HepG2 (cell line): ENCODE data around the gene HIRA. TPM values are rescaled to one million over a fixed set of nuclear protein-coding genes. Genes with fewer than 3 reads are reported as not detected.

ENCODE experiments used
- AHR ChIP-seq: IDR thresholded peaks from 2 replicates; pipeline ENCODE4 v1.6.1; 2018; ENCODE audit warnings: missing genetic modification reagents, missing compliant biosample characterization
- CBX2 ChIP-seq, 2 experiments: fragments of 200-600 bp in 1 of 2; sonication (generic); formaldehyde crosslinking in 1 of 2; IDR thresholded peaks; 2 replicates each; pipeline versions ENCODE4 v1.7.0 to v1.8.1; 2018 to 2022; ENCODE audit warnings: low read depth in 2 of 2, low read length in 1 of 2, mild to moderate bottlenecking in 1 of 2, missing genetic modification reagents in 1 of 2
- HDAC1 ChIP-seq: sonication (generic); formaldehyde crosslinking; IDR thresholded peaks from 2 replicates; pipeline ENCODE4 v1.5.1; 2020; ENCODE audit warnings: mild to moderate bottlenecking, missing genetic modification reagents
- HNRNPH1 ChIP-seq: fragments of 200-400 bp; formaldehyde crosslinking; optimal IDR thresholded peaks from 2 replicates; pipeline ENCODE3; 2017; ENCODE audit warnings: mild to moderate bottlenecking, low read depth, low read length
- ISL2 ChIP-seq: sonication (generic); formaldehyde crosslinking; IDR thresholded peaks from 2 replicates; pipeline ENCODE4 v1.5.0; 2020; ENCODE audit warnings: missing genetic modification reagents
- NFE2L2 ChIP-seq: fragments of 150-350 bp; IDR thresholded peaks from 2 replicates; pipeline ENCODE4 v1.6.1; 2014; ENCODE audit warnings: low read length
- PAX8 ChIP-seq: sonication (generic); formaldehyde crosslinking; IDR thresholded peaks from 2 replicates; pipeline ENCODE4 v1.8.0; 2022; ENCODE audit warnings: mild to moderate bottlenecking, missing genetic modification reagents, borderline replicate concordance
- POLR2AphosphoS2 ChIP-seq: IDR thresholded peaks from 2 replicates; pipeline ENCODE4 v1.6.1; 2011; ENCODE audit warnings: low read depth, low read length, improper control_type of control experiment
- PPARG ChIP-seq: conservative IDR thresholded peaks from 2 replicates; pipeline ENCODE4 v1.6.1; 2016; ENCODE audit warnings: missing biosample characterization, missing genetic modification reagents
- TBX3 ChIP-seq: fragments of 450-650 bp; IDR thresholded peaks from 2 replicates; pipeline ENCODE4 v1.6.1; 2017; ENCODE audit warnings: antibody characterized with exemption, mild to moderate bottlenecking, inconsistent platforms, borderline replicate concordance
- TGIF2 ChIP-seq: IDR thresholded peaks from 2 replicates; pipeline ENCODE4 v1.6.1; 2016; ENCODE audit warnings: control low read depth, missing compliant biosample characterization
- THAP11 ChIP-seq: IDR thresholded peaks from 2 replicates; pipeline ENCODE4 v1.6.1; 2016; ENCODE audit warnings: missing biosample characterization, missing genetic modification reagents
- THYN1 ChIP-seq: sonication (generic); formaldehyde crosslinking; IDR thresholded peaks from 2 replicates; pipeline ENCODE4 v1.8.1; 2023; ENCODE audit warnings: low read depth, mild to moderate bottlenecking, moderate library complexity, missing genetic modification reagents, borderline replicate concordance
- TOPORS ChIP-seq: sonication (generic); formaldehyde crosslinking; IDR thresholded peaks from 2 replicates; pipeline ENCODE4 v1.8.0; 2023; ENCODE audit warnings: mild to moderate bottlenecking, missing genetic modification reagents
- ZFP36L2 ChIP-seq: sonication (generic); formaldehyde crosslinking; IDR thresholded peaks from 2 replicates; pipeline ENCODE4 v1.4.0; 2020; ENCODE audit warnings: missing genetic modification reagents
- ZKSCAN5 ChIP-seq: sonication (generic); formaldehyde crosslinking; IDR thresholded peaks from 2 replicates; pipeline ENCODE4 v1.5.1; 2020; ENCODE audit warnings: mild to moderate bottlenecking, missing genetic modification reagents
- ZMYM3 ChIP-seq: sonication (generic); formaldehyde crosslinking; IDR thresholded peaks from 2 replicates; pipeline ENCODE4 v1.5.1; 2020; ENCODE audit warnings: mild to moderate bottlenecking, missing genetic modification reagents
- ZNF251 ChIP-seq: sonication (generic); formaldehyde crosslinking; IDR thresholded peaks from 2 replicates; pipeline ENCODE4 v1.9.0; 2021; ENCODE audit warnings: mild to moderate bottlenecking, missing genetic modification reagents
- ZNF484 ChIP-seq: sonication (generic); formaldehyde crosslinking; IDR thresholded peaks from 2 replicates; pipeline ENCODE4 v1.5.1; 2020; ENCODE audit warnings: mild to moderate bottlenecking, low read depth, missing genetic modification reagents, borderline replicate concordance
- ZNF781 ChIP-seq: sonication (generic); formaldehyde crosslinking; IDR thresholded peaks from 2 replicates; pipeline ENCODE4 v1.5.1; 2020; ENCODE audit warnings: borderline replicate concordance, mild to moderate bottlenecking, missing genetic modification reagents; ENCODE audit errors: not compliant biosample characterization
- ZNF839 ChIP-seq: sonication (generic); formaldehyde crosslinking; IDR thresholded peaks from 2 replicates; pipeline ENCODE4 v1.4.0; 2020; ENCODE audit warnings: missing genetic modification reagents, mild to moderate bottlenecking, borderline replicate concordance
- ZUFSP ChIP-seq: sonication (generic); formaldehyde crosslinking; IDR thresholded peaks from 2 replicates; pipeline ENCODE4 v1.9.0; 2021; ENCODE audit warnings: missing genetic modification reagents, mild to moderate bottlenecking, borderline replicate concordance
- polyA plus RNA-seq, 8 experiments: library from polyadenylated mRNA; depleted of rRNA in 3 of 8; stranded (reverse) in 7 of 8; unstranded in 1 of 8; fragments of >200 nt; fragmentation: Illumina TruSeq in 4 of 8; extraction: Trizol in 4 of 8; gene quantifications; 2 replicates each; pipeline versions ENCODE4 v1.2.1 to v1.2.3, GENCODE V29; 2011 to 2016; ENCODE audit warnings: low read depth in 4 of 8, missing spikeins in 1 of 8, mixed read lengths in 1 of 8; ENCODE audit not compliant: insufficient read depth in 1 of 8
- total RNA-seq, 5 experiments: library from RNA; depleted of rRNA; stranded (reverse); fragments of >200 nt; fragmentation: Illumina TruSeq; extraction: Trizol; gene quantifications; 2 replicates each; pipeline ENCODE4 v1.2.3, GENCODE V29; 2016; ENCODE audit warnings: low read depth in 1 of 5
- TF ChIP-seq, protein P1 (sequence below): sonication (generic); formaldehyde crosslinking; IDR thresholded peaks from 2 replicates; pipeline ENCODE4 v1.4.0; 2020; ENCODE audit warnings: missing genetic modification reagents; ENCODE audit errors: not compliant biosample characterization
- TF ChIP-seq, protein P2 (sequence below): sonication (generic); formaldehyde crosslinking; IDR thresholded peaks from 2 replicates; pipeline ENCODE4 v1.4.0; 2020; ENCODE audit warnings: missing genetic modification reagents
- TF ChIP-seq, protein P3 (sequence below): sonication (generic); formaldehyde crosslinking; IDR thresholded peaks from 2 replicates; pipeline ENCODE4 v1.4.0; 2020; ENCODE audit warnings: missing genetic modification reagents

The HIRA gene
- total and polyA plus RNA-seq, 2 of the 13 experiments (the other 11 are each of a cell fraction or from before 2014, with no cell fraction given), result 21.5 to 29.2 TPM

DNA sequence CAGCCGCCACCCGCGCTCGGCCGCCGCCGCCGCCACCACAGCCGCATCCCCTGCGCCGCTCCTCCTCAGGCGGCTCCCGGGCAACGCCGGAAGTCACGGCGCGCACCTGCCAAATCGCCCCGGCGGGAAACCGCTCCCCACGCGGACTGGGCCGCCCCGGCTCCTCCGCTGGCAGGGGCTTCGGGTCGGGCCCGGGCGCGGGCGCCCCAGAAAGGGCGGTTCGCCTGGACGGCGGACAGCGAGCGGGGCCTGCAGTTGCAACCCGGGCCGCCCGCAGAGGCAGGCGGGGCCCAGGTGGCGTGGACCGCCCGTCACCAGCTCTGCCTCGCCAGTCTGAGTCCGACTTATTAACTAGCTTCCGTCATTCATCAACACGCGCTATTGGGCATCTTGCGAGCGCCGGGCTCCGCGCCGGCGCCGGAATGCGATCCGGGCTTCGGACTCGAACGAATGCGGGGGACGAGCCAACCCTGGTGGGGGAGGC lies at the start of gene HIRA (continued):
- TF ChIP-seq THYN1 (CRISPR knock-in tag), result no peak
- peak; percentile 80 for TF ChIP-seq THAP11
- TF ChIP-seq CBX2 (IDR thresholded peaks at IDR 0.05; ENCODE audit: low read depth, low read length), result no peak
- TF ChIP-seq CBX2 (CRISPR knock-in tag; IDR thresholded peaks at IDR 0.05; ENCODE audit: low read depth), result 0 out of 2 replicates have a peak, but pooled peaks have one; percentile 72
- no peak for TF ChIP-seq PAX8 (CRISPR knock-in tag)
- TF ChIP-seq POLR2AphosphoS2, result no peak
- no peak for TF ChIP-seq ZNF251 (CRISPR knock-in tag)
- TF ChIP-seq, protein P1, sequence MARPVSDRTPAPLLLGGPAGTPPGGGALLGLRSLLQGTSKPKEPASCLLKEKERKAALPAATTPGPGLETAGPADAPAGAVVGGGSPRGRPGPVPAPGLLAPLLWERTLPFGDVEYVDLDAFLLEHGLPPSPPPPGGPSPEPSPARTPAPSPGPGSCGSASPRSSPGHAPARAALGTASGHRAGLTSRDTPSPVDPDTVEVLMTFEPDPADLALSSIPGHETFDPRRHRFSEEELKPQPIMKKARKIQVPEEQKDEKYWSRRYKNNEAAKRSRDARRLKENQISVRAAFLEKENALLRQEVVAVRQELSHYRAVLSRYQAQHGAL (CRISPR knock-in tag), result no peak
- no peak for TF ChIP-seq TBX3
- TF ChIP-seq TOPORS, result no peak
- no peak for TF ChIP-seq ZFP36L2
- TF ChIP-seq AHR (CRISPR knock-in tag), result no peak
- no peak for TF ChIP-seq TGIF2 (CRISPR knock-in tag)
- TF ChIP-seq NFE2L2, result no peak
- TF ChIP-seq PPARG (CRISPR knock-in tag), result no peak
- no peak for TF ChIP-seq ZKSCAN5 (CRISPR knock-in tag)
- TF ChIP-seq, protein P2, sequence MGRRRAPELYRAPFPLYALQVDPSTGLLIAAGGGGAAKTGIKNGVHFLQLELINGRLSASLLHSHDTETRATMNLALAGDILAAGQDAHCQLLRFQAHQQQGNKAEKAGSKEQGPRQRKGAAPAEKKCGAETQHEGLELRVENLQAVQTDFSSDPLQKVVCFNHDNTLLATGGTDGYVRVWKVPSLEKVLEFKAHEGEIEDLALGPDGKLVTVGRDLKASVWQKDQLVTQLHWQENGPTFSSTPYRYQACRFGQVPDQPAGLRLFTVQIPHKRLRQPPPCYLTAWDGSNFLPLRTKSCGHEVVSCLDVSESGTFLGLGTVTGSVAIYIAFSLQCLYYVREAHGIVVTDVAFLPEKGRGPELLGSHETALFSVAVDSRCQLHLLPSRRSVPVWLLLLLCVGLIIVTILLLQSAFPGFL (CRISPR knock-in tag), result no peak
- TF ChIP-seq ZUFSP, result no peak
- no peak for TF ChIP-seq ZMYM3 (CRISPR knock-in tag)
- no peak for TF ChIP-seq ZNF839 (CRISPR knock-in tag)
- no peak for TF ChIP-seq ISL2 (CRISPR knock-in tag)
- TF ChIP-seq ZNF484, result no peak
- no peak for TF ChIP-seq HDAC1 (CRISPR knock-in tag)
- TF ChIP-seq HNRNPH1, result peak; percentile 9
- TF ChIP-seq, protein P3, sequence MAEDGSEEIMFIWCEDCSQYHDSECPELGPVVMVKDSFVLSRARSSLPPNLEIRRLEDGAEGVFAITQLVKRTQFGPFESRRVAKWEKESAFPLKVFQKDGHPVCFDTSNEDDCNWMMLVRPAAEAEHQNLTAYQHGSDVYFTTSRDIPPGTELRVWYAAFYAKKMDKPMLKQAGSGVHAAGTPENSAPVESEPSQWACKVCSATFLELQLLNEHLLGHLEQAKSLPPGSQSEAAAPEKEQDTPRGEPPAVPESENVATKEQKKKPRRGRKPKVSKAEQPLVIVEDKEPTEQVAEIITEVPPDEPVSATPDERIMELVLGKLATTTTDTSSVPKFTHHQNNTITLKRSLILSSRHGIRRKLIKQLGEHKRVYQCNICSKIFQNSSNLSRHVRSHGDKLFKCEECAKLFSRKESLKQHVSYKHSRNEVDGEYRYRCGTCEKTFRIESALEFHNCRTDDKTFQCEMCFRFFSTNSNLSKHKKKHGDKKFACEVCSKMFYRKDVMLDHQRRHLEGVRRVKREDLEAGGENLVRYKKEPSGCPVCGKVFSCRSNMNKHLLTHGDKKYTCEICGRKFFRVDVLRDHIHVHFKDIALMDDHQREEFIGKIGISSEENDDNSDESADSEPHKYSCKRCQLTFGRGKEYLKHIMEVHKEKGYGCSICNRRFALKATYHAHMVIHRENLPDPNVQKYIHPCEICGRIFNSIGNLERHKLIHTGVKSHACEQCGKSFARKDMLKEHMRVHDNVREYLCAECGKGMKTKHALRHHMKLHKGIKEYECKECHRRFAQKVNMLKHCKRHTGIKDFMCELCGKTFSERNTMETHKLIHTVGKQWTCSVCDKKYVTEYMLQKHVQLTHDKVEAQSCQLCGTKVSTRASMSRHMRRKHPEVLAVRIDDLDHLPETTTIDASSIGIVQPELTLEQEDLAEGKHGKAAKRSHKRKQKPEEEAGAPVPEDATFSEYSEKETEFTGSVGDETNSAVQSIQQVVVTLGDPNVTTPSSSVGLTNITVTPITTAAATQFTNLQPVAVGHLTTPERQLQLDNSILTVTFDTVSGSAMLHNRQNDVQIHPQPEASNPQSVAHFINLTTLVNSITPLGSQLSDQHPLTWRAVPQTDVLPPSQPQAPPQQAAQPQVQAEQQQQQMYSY (CRISPR knock-in tag), result no peak
- TF ChIP-seq ZNF781, result no peak
